B cell (primary cell): ENCODE data around the gene OSER1.
"Not testable (repeated sequence)": the region's sequence is repeated elsewhere in the genome, so short reads cannot be mapped to it uniquely, and the experiment has no call there.

Experiments
- EZH2 ChIP-seq: IDR thresholded peaks from 2 replicates; pipeline ENCODE4 v1.6.1; 2012; ENCODE audit warnings: borderline replicate concordance, low read depth, mild to moderate bottlenecking, moderate library complexity, low read length; ENCODE audit not compliant: insufficient read depth, poor library complexity, severe bottlenecking
- TF ChIP-seq, protein P1 (sequence below): fragments of 200-600 bp; IDR thresholded peaks from one replicate; pipeline ENCODE4 v1.8.0; 2022; ENCODE audit warnings: antibody characterized with exemption, mild to moderate bottlenecking

DNA sequence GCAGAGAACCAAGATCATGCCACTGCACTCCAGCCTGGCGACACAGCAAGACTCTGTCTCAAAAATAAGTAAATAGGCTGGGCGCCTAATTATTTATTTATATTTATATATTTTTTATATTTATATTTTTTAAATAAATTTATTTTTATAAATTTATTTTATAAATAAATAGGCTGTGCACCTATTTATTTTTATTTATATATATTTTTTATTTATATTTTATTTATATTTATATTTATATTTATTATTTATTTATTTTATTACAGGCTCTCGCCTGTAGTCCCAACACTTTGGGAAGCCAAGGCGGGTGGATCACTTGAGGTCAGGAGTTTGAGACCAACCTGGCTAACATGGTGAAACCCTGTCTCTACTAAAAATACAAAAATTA is 21.9 kb upstream of the OSER1 start:
- not testable (repeated sequence) for TF ChIP-seq EZH2
- TF ChIP-seq, protein P1, sequence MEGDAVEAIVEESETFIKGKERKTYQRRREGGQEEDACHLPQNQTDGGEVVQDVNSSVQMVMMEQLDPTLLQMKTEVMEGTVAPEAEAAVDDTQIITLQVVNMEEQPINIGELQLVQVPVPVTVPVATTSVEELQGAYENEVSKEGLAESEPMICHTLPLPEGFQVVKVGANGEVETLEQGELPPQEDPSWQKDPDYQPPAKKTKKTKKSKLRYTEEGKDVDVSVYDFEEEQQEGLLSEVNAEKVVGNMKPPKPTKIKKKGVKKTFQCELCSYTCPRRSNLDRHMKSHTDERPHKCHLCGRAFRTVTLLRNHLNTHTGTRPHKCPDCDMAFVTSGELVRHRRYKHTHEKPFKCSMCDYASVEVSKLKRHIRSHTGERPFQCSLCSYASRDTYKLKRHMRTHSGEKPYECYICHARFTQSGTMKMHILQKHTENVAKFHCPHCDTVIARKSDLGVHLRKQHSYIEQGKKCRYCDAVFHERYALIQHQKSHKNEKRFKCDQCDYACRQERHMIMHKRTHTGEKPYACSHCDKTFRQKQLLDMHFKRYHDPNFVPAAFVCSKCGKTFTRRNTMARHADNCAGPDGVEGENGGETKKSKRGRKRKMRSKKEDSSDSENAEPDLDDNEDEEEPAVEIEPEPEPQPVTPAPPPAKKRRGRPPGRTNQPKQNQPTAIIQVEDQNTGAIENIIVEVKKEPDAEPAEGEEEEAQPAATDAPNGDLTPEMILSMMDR: not testable (repeated sequence)
